Measurements from ENCODE around the gene RNF148.
"Not testable (repeated sequence)": the region's sequence is repeated elsewhere in the genome, so short reads cannot be mapped to it uniquely, and the experiment has no call there.

RNF148 gene

GRCh38 chr7:122691569-122692235 lies 11.0 kb downstream of the RNF148 start:
- no peak for DNase-seq (ENCODE audit: low read depth in 2 of 2)

GRCh38 chr7:122689346-122690109 lies 13.2 kb downstream of the RNF148 start:
- no peak for DNase-seq (ENCODE audit: low read depth in 2 of 2)

GRCh38 chr7:122688400-122688998 lies 14.2 kb downstream of the RNF148 start:
- no peak for DNase-seq (ENCODE audit: low read depth in 2 of 2)

GRCh38 chr7:122686360-122686878 lies 16.3 kb downstream of the RNF148 start:
- no peak for DNase-seq (ENCODE audit: low read depth in 2 of 2)

GRCh38 chr7:122684504-122684903 lies 18.2 kb downstream of the RNF148 start:
- no peak for DNase-seq (ENCODE audit: low read depth in 2 of 2)

GRCh38 chr7:122682815-122683550 lies 19.7 kb downstream of the RNF148 start:
- DNase-seq (ENCODE audit: low read depth in 2 of 2): no peak

GRCh38 chr7:122681186-122681585 lies 21.5 kb downstream of the RNF148 start:
- not testable (repeated sequence) for DNase-seq (ENCODE audit: low read depth in 2 of 2)

GRCh38 chr7:122679813-122680212 lies 22.9 kb downstream of the RNF148 start:
- no peak for DNase-seq (ENCODE audit: low read depth in 2 of 2)

GRCh38 chr7:122679269-122679709 lies 23.4 kb downstream of the RNF148 start:
- DNase-seq (ENCODE audit: low read depth in 2 of 2): not testable (repeated sequence)

- no peak for DNase-seq (ENCODE audit: low read depth in 2 of 2)
Measured at GRCh38 chr7:122677149-122677548, 25.6 kb downstream of the RNF148 start.

- DNase-seq (ENCODE audit: low read depth in 2 of 2): no peak
Measured at GRCh38 chr7:122676466-122676865, 26.3 kb downstream of the RNF148 start.

- DNase-seq (ENCODE audit: low read depth in 2 of 2): no peak
Measured at GRCh38 chr7:122675621-122676020, 27.1 kb downstream of the RNF148 start.

- DNase-seq (ENCODE audit: low read depth in 2 of 2): no peak
Measured at GRCh38 chr7:122675011-122675410, 27.7 kb downstream of the RNF148 start.

GRCh38 chr7:122674502-122674901 lies 28.2 kb downstream of the RNF148 start:
- DNase-seq (ENCODE audit: low read depth in 2 of 2): no peak

GRCh38 chr7:122673951-122674350 lies 28.8 kb downstream of the RNF148 start:
- DNase-seq (ENCODE audit: low read depth in 2 of 2): no peak

GRCh38 chr7:122672536-122672935 lies 30.2 kb downstream of the RNF148 start:
- DNase-seq (ENCODE audit: low read depth in 2 of 2): no peak

GRCh38 chr7:122663733-122664132 lies 39.0 kb downstream of the RNF148 start:
- no peak for DNase-seq (ENCODE audit: low read depth in 2 of 2)

GRCh38 chr7:122658856-122659255 lies 43.9 kb downstream of the RNF148 start:
- no peak for DNase-seq (ENCODE audit: low read depth in 2 of 2)

GRCh38 chr7:122653685-122654084 lies 49.0 kb downstream of the RNF148 start:
- no peak for DNase-seq (ENCODE audit: low read depth in 2 of 2)

GRCh38 chr7:122652876-122653275 lies 49.8 kb downstream of the RNF148 start:
- DNase-seq (ENCODE audit: low read depth in 2 of 2): no peak

Data from stimulated activated CD8-positive, alpha-beta memory T cell treated with anti-CD3 and anti-CD28 coated beads, Interleukin-2, amount 100 ng/mL, for 1 hour (primary cell).